GM12891 (cell line): Measurements from ENCODE around the gene DTNBP1.

Source experiments
- PAX5 ChIP-seq: IDR thresholded peaks from 2 replicates; pipeline ENCODE4 v1.6.1; 2011; ENCODE audit warnings: low read length, moderate library complexity, mild to moderate bottlenecking; ENCODE audit not compliant: insufficient read depth, severe bottlenecking
- POLR2A ChIP-seq: IDR thresholded peaks from 2 replicates; pipeline ENCODE4 v1.6.1; 2011; ENCODE audit warnings: low read depth, low read length, control low read depth
- POLR2AphosphoS5 ChIP-seq: IDR thresholded peaks from 2 replicates; pipeline ENCODE4 v1.6.1; 2011; ENCODE audit warnings: low read depth, low read length, control low read depth
- SPI1 ChIP-seq: IDR thresholded peaks from 2 replicates; pipeline ENCODE4 v1.6.1; 2011; ENCODE audit warnings: low read depth, low read length, control low read depth
- TAF1 ChIP-seq: IDR thresholded peaks from 2 replicates; pipeline ENCODE4 v1.6.1; 2011; ENCODE audit warnings: low read depth, low read length, control low read depth

GRCh38 chr6:15663130-15663871 lies 473 bp upstream of the DTNBP1 start:
- TF ChIP-seq POLR2A (no peak), POLR2AphosphoS5 (no peak), PAX5 (no peak), SPI1 (no peak), TAF1 (no peak)
